Smooth muscle cell (in vitro differentiated cells): ENCODE data around the gene NXN. TPM values are rescaled to one million over a fixed set of nuclear protein-coding genes. Genes with fewer than 3 reads are reported as not detected.
"Not testable (repeated sequence)": the region's sequence is repeated elsewhere in the genome, so short reads cannot be mapped to it uniquely, and the experiment has no call there.

ENCODE experiments used
- DNase-seq: peaks from one replicate; lab custom pipeline; 2025; ENCODE audit not compliant: unreplicated experiment; lab: John Stamatoyannopoulos, UW
- H2AFZ ChIP-seq: fragments of 200-600 bp; sonication (generic); 2 replicates; pipeline ENCODE4 v1.6.0; 2016; ENCODE audit warnings: antibody characterized with exemption, low read depth, mild to moderate bottlenecking
- H3F3A ChIP-seq: fragments of 200-600 bp; sonication (generic); 2 replicates; pipeline ENCODE4 v1.6.0; 2017; ENCODE audit warnings: antibody characterized with exemption, low read depth
- H3K27ac ChIP-seq: fragments of 200-600 bp; sonication (generic); 2 replicates; pipeline ENCODE4 v1.5.1; 2016; ENCODE audit warnings: low read depth, mild to moderate bottlenecking
- H3K27me3 ChIP-seq: fragments of 200-600 bp; sonication (generic); 2 replicates; pipeline ENCODE4 v1.6.1; 2016; ENCODE audit warnings: low read depth, mild to moderate bottlenecking
- H3K36me3 ChIP-seq: fragments of 200-600 bp; sonication (generic); 2 replicates; pipeline ENCODE4 v1.5.1; 2016; ENCODE audit warnings: low read depth
- H3K4me1 ChIP-seq: fragments of 200-600 bp; sonication (generic); 2 replicates; pipeline ENCODE4 v1.5.1; 2016; ENCODE audit warnings: low read depth
- H3K4me2 ChIP-seq: fragments of 200-600 bp; sonication (generic); 2 replicates; pipeline ENCODE4 v1.6.0; 2016; ENCODE audit warnings: mild to moderate bottlenecking
- H3K4me3 ChIP-seq: fragments of 200-600 bp; sonication (generic); 2 replicates; pipeline ENCODE4 v1.5.1; 2016; ENCODE audit warnings: mild to moderate bottlenecking
- H3K79me2 ChIP-seq: fragments of 200-600 bp; sonication (generic); 2 replicates; pipeline ENCODE4 v1.6.0; 2016; ENCODE audit warnings: low read depth, mild to moderate bottlenecking
- H3K9ac ChIP-seq: fragments of 200-600 bp; sonication (generic); 2 replicates; pipeline ENCODE4 v1.6.0; 2016; ENCODE audit warnings: low read depth
- H3K9me3 ChIP-seq: fragments of 200-600 bp; sonication (generic); replicated peaks from 2 replicates; pipeline ENCODE4 v1.5.1; 2016; ENCODE audit warnings: low read depth
- H4K20me1 ChIP-seq: fragments of 200-600 bp; sonication (generic); 2 replicates; pipeline ENCODE4 v1.6.0; 2016; ENCODE audit warnings: low read depth
- CTCF ChIP-seq: fragments of 200-600 bp; sonication (generic); IDR thresholded peaks from 2 replicates; pipeline ENCODE4 v1.5.1; 2017; ENCODE audit warnings: borderline replicate concordance, mild to moderate bottlenecking, antibody characterized with exemption; ENCODE audit not compliant: insufficient read depth, poor library complexity, severe bottlenecking
- WGBS: methylation state at CpG from one replicate; pipeline ENCODE4 v1.1.7; 2016; ENCODE audit warnings: low lambda C conversion rate; 5-methylcytosine and 5-hydroxymethylcytosine counted together
- polyA plus RNA-seq: library from polyadenylated mRNA; unstranded; fragments of >200 nt; fragmentation: Nextera tagmentation; extraction: Ambion mirVana; gene quantifications from 2 replicates; pipeline ENCODE4 v1.2.1, GENCODE V29; 2016
- total RNA-seq: library from RNA; depleted of rRNA; stranded (reverse); fragments of >200 nt; gene quantifications from 2 replicates; pipeline ENCODE4 v1.2.3, GENCODE V29; 2014

Gene NXN
- total and polyA plus RNA-seq, 2 experiments from 2014 or later, result 58.3 to 78.6 TPM

GRCh38 chr17:835263-835662, 144.3 kb downstream of the NXN start:
- TF ChIP-seq CTCF, result no peak
- no peak overlapping the region for H3K9ac ChIP-seq
- WGBS, result 6% methylated on average over 9 of the region's 9 CpGs
- H3F3A ChIP-seq, result peaks cover 8% of the 10 kb centered on the region
- no peak overlapping the region for H2AFZ ChIP-seq
- no peak overlapping the region for H3K4me2 ChIP-seq
- no peak overlapping the region for H3K4me3 ChIP-seq
- no peaks in the 10 kb centered on the region for H3K36me3 ChIP-seq
- H3K79me2 ChIP-seq, result peaks cover 70% of the 10 kb centered on the region
- no peak for DNase-seq
- H3K4me1 ChIP-seq, result no peaks in the 10 kb centered on the region
- peak overlapping the region; percentile 72 for H3K27ac ChIP-seq
- no peaks in the 10 kb centered on the region for H3K27me3 ChIP-seq
- peaks cover 64% of the 10 kb centered on the region for H4K20me1 ChIP-seq
- no peaks in the 10 kb centered on the region for H3K9me3 ChIP-seq

DNA sequence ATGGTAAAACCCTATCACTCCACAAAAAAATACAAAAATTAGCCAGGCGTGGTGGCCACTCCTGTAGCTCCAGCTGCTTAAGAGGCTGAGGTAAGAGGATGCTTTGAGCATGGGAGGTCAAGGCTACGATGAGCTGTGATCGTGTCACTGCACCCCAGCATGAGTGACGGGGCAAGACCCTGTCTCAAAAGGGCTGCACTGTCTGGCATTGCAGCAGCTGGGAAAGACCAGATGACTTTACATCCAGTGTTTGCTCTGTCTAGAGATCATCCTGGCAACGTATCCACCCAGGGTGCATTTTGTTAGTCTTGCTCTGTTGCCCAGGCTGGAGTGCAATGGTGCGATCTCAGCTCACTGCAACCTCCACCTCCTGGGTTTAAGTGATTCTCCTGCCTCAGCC, 145.4 kb downstream of the NXN start:
- DNase-seq, result no peak
- Histone ChIP-seq H4K20me1 (peaks cover 60% of the 10 kb centered on the region), H3K4me3 (no peak overlapping the region), H3F3A (peaks cover 8% of the 10 kb centered on the region), H3K27me3 (no peaks in the 10 kb centered on the region), H3K79me2 (peaks cover 68% of the 10 kb centered on the region), H3K27ac (peak overlapping the region; percentile 72), H3K9me3 (no peaks in the 10 kb centered on the region), H2AFZ (no peak overlapping the region), H3K9ac (no peak overlapping the region), H3K4me2 (no peak overlapping the region), H3K36me3 (no peaks in the 10 kb centered on the region), H3K4me1 (no peaks in the 10 kb centered on the region)
- WGBS, result 83% methylated on average over 6 of the region's 6 CpGs
- no peak for TF ChIP-seq CTCF

DNA sequence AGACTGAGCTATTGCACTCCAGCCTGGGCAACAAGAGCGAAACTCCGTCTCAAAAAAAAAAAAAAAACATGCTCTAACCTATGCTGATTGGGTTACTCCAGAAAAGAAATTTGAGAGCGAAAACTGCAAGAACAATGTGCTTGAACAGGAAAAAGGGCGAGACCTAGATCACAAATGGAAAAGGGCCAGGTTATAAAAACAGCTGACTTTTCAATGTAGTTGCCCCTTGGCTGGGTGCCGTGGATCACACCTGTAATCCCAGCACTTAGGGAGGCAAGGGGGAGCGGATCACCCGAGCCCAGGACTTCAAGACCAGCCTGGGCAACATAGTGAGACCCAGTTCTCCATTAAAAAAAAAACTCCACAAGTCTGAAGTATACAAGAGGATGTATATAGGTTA, 148.6 kb downstream of the NXN start:
- Histone ChIP-seq H4K20me1 (peaks cover 58% of the 10 kb centered on the region), H3K27ac (no peak overlapping the region), H3K4me2 (no peak overlapping the region), H3K4me3 (no peak overlapping the region), H3K27me3 (no peaks in the 10 kb centered on the region), H3K9ac (no peak overlapping the region), H3K4me1 (no peaks in the 10 kb centered on the region), H3K36me3 (no peaks in the 10 kb centered on the region), H2AFZ (no peak overlapping the region), H3K9me3 (no peaks in the 10 kb centered on the region), H3K79me2 (peaks cover 78% of the 10 kb centered on the region), H3F3A (peaks cover 8% of the 10 kb centered on the region)
- no peak for TF ChIP-seq CTCF
- WGBS, result 95% methylated on average over 7 of the region's 7 CpGs
- no peak for DNase-seq

DNA sequence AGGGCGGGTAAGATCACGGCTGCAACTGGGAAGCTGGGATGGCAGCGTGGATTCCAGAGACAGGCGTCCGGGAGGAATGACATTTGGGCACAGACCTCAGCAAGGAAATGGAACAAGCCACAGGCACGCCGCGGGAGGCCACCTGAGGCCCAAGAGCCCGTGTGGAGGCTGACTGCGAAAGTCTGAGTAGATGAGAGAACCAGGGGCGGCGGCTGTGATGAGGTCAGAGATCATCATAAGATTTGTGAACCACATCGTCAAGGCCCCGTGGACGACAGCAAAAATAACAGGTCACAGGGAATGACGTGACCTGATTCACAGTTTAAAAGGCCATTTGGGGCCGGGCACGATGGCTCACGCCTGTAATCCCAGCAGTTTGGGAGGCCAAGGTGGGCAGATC, 149.2 kb downstream of the NXN start:
- Histone ChIP-seq H3K27ac (no peak overlapping the region), H3K27me3 (no peaks in the 10 kb centered on the region), H3K4me3 (no peak overlapping the region), H3K4me1 (no peaks in the 10 kb centered on the region), H3K9me3 (no peaks in the 10 kb centered on the region), H3K79me2 (peaks cover 84% of the 10 kb centered on the region), H2AFZ (no peak overlapping the region), H3K9ac (no peak overlapping the region), H3F3A (peaks cover 8% of the 10 kb centered on the region), H3K36me3 (no peaks in the 10 kb centered on the region), H3K4me2 (no peak overlapping the region), H4K20me1 (peaks cover 63% of the 10 kb centered on the region)
- TF ChIP-seq CTCF, result no peak
- WGBS, result 88% methylated on average over 19 of the region's 19 CpGs
- DNase-seq, result no peak

- not testable (repeated sequence) for H3K36me3 ChIP-seq, H3F3A ChIP-seq, H3K4me2 ChIP-seq, H3K9me3 ChIP-seq, H3K27me3 ChIP-seq, H2AFZ ChIP-seq, H3K4me3 ChIP-seq, DNase-seq, H3K4me1 ChIP-seq, H3K9ac ChIP-seq, H3K27ac ChIP-seq
- 64% methylated on average over 3 of the region's 3 CpGs for WGBS
- peaks cover 88% of the 10 kb centered on the region for H3K79me2 ChIP-seq
- peaks cover 63% of the 10 kb centered on the region for H4K20me1 ChIP-seq
Observed at GRCh38 chr17:829614-830013, 150.0 kb downstream of the NXN start.
